ENCODE results near the gene FMNL3.

The FMNL3 gene

DNA sequence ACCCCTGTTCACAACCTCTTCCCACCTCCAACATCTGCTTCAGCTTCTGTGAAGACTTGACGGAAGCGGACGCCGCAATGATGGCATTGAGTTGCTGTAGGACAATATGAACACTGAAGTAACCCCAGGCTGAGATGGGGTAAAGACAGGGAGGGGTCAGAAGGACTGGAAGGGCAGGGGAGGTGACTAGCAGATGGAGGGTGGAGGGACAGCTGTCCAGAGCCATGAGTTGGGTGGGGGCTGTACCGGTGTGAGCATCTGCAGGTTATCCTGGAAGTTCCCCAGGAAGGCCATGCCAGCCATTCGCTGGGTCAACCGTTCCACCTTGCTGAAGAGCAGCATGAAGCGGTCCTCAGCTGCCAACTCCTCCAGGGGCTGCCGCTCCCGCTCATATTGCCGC lies 57.8 kb downstream of the FMNL3 start:
- in situ Hi-C loops (cut with HindIII; ENCODE audit: low pct_unique_long_range_greater_than_20kb, low sequenced_read_pairs) = no loop called here
- TF ChIP-seq JUND (IDR thresholded peaks at IDR 0.05; ENCODE audit: low read depth) = no peak
- DNase-seq (ENCODE audit: low read depth in 1 of 2, low spot score in 1 of 2) = no peak

DNA sequence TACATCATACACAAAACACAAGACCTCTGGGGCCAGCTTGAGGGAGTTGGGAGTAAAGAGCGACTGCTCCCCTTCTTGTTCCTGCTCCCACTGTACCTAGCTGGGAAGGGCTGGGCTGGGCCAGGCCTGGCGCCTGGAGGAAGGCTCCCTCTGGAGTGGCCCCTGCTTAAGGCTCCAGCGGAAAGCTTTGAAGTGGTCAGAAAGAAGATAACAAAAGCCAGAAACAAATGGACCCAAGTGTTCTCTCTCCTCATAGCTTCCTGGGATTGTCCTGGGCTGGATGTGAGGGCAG lies 58.5 kb downstream of the FMNL3 start:
- TF ChIP-seq JUND (IDR thresholded peaks at IDR 0.05; ENCODE audit: low read depth) = no peak
- no peak for DNase-seq (ENCODE audit: low read depth in 1 of 2, low spot score in 1 of 2)
- in situ Hi-C loops (cut with HindIII; ENCODE audit: low pct_unique_long_range_greater_than_20kb, low sequenced_read_pairs) = no loop called here

DNA sequence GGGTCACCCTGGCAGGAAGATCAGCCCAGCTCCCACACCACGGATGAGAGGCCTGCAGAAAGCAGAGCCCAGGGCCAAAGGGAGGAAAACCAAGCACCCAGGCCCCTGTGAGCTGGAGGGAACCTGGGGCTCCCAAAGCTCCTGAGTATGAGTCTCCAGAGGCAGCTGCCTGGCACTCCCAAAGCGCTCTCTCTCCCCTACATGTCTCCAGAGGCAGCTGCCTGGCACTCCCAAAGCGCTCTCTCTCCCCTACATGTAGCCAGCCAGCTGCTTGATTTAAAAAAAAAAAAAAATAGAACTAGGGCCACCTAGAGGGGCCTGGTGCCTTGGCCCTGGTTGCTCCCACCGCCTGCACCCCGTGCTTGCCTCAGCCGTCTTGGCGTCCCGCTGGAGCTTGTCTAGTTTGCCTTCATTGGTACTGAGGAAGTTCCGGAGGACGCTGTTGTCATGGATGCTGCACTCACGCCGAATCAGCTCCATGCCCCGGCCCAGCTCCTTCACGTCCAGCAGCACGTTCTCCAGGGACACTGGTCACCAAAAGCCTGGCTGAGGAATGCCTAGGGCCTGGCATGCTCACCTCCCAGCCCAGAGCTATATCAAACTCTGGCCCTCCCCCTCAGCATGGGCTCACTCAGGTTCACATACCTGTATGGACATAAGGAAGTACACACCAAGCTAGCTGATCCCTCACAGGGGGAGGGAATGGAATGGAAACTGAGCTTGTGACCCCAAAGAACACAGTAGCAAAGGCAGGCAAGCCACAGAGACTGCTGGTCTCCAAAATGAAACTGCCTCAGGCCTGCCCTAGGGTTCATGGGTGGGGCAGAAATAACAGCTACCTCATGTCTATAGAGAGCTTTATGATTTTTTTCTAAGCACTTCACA lies 59.1 kb downstream of the FMNL3 start:
- no peak for DNase-seq (ENCODE audit: low read depth in 1 of 2, low spot score in 1 of 2)
- TF ChIP-seq JUND (IDR thresholded peaks at IDR 0.05; ENCODE audit: low read depth) = no peak
- in situ Hi-C loops (cut with HindIII; ENCODE audit: low pct_unique_long_range_greater_than_20kb, low sequenced_read_pairs) = no loop called here

DNA sequence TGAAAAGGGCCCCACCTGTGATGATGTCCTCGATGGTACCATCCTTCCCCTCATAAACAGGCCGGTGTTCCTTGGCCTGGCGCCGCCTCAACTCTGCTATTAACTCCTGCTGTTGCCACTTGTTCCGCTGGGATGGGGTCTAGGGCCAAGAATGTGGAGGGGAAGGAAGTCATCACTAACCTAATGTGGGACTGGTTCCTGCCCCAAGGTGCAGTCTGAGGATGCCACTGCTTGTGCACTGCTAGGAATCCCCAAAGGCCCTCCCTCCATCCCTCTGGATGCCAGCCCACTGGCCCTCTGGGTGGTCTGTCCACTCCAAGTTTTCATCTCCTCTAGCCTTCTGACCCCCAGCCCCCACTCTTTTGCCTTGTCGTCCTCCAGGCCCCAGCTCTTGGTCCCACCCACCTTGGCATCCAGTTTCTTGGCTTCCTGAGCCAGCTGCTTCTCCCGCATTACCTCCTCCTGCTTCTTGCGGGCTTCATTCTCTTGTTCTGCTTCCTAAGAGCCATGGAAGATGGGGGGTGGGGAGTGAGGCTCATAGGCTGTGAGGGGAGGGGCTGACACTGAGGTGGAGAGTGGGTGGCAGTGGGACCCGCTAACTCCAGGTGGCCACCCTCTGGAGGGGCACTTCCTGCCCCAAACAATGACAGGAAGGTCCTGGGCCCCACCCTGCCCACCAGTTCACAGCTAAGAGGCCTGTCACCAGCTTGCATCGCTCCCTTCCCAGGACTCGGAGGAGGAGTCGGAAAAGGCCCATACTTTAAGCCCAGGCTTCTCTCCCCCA lies 60.1 kb downstream of the FMNL3 start:
- no peak for TF ChIP-seq JUND (IDR thresholded peaks at IDR 0.05; ENCODE audit: low read depth)
- no peak for DNase-seq (ENCODE audit: low read depth in 1 of 2, low spot score in 1 of 2)
- in situ Hi-C loops (cut with HindIII; ENCODE audit: low pct_unique_long_range_greater_than_20kb, low sequenced_read_pairs) = no loop called here

DNA sequence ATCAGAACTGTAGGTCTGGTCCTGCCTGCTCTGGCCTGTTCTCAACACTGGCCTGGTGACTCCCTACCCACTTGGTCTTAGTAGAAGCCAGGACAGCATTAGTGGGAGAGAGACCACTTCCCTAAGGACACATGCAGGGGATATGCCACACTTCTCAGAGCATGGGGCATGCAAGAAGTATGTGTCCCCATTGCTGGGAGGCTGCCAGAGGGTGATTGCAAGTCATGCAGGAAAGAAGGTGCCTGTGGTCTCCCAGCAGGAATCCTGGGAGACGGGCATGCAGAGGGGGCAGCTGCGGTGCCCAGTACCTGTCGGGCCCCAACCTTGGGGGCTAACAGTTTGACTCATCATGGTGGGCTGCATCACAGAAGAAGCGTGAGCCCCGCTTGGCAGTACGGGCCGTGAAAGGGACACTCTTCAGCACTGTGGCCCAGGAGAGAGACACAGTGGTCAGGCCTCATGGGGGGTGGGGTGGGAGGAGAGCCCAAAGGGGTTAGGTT lies 60.8 kb downstream of the FMNL3 start:
- DNase-seq (ENCODE audit: low read depth in 1 of 2, low spot score in 1 of 2) = no peak
- no peak for TF ChIP-seq JUND (IDR thresholded peaks at IDR 0.05; ENCODE audit: low read depth)
- in situ Hi-C loops (cut with HindIII; ENCODE audit: low pct_unique_long_range_greater_than_20kb, low sequenced_read_pairs) = no loop called here

DNA sequence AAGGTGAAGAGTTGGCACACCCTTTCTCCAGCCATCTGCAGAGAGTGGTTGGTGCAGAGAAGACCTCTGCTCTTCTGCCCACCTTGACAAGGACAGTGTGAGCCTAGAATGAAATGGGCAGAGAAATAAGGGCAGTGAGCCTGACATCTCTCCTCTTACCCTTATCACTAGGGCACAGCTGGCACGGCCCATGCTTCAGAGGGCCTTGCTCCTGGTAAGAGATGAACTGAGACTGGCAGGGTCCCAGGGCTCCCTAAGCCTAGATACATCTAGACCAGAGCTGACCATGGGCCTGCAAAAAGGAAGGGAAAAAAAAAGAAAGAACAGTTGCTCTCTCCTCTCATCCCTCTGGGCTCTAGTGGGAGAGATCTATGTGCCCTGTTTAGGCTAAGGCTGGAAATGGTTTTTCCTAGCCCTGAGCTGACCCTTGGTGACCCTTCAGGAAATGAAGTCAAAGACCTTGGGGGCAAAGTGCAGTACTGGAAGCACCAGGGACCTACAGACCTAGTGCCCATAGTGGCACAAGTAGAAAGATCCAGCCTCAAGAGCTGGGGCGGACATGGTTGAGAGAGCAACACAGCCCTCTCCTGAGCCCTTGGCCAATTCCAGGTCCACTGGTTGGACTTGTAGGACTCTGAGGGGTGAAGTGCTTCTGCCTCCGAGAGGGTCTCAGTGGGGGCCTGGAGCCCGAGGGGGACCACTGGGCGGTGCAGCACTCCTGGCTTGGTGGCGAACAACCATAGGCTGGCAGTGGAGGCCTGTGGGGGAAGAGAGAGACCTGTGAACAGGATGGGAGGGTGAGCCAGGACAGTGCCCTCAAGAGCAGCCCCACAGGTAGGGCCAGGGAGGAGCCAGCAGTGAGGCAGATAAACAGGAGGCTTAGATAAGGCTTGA lies 61.8 kb downstream of the FMNL3 start:
- no peak for DNase-seq (ENCODE audit: low read depth in 1 of 2, low spot score in 1 of 2)
- no peak for TF ChIP-seq JUND (IDR thresholded peaks at IDR 0.05; ENCODE audit: low read depth)
- in situ Hi-C loops (cut with HindIII; ENCODE audit: low pct_unique_long_range_greater_than_20kb, low sequenced_read_pairs) = no loop called here

DNA sequence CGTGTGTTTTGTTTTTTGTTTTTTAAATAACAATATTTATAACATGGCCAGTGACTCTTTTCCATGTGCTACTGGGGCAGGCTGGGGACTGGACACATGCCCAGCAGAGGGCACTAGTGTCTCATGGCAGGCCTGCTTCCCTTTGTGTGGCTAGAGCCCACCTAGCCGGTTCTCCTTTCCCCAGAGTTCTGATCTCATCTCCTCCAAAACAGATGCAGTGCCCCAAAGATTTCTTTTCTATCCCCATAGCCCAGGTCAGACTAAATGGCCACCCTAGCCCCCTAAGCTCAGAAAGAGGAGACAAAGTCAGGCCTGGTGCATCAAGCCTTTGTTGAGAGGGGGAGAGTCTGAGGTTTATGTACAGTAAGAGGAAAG lies 62.6 kb downstream of the FMNL3 start:
- in situ Hi-C loops (cut with HindIII; ENCODE audit: low pct_unique_long_range_greater_than_20kb, low sequenced_read_pairs) = no loop called here
- peak; percentile 82 to 88 for DNase-seq (ENCODE audit: low read depth in 1 of 2, low spot score in 1 of 2)
- no peak for TF ChIP-seq JUND (IDR thresholded peaks at IDR 0.05; ENCODE audit: low read depth)

DNA sequence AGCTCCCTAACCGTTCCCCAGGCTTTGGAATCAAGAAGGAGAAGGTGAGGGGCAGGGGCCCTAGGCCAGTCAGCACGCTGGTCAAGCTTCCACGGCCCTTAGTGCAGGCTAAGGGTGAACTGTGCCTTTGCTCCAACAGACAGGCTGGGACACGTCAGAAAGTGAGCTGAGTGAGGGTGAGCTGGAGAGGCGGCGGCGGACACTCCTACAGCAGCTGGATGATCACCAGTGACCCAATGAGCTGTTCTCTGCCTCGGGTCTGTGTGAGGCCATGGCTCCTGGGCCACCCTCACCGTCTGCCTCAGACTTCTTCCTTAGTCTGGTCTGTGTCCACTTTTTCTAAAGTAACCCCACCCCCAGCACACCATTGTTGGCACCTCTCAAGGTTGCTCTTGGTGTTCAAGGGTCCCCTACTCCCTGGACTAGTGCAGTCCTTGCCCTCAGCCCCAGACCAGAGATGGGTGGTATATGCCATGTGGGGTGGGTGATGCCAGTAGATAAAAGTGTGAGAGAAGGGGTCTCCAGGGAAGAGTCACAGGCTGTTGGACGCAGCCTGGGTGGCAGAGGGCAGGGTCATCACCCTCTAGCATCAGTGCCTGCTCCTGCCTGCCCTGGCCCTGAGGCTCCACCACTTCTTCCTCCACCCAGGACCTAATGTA lies 63.1 kb downstream of the FMNL3 start:
- TF ChIP-seq JUND (IDR thresholded peaks at IDR 0.05; ENCODE audit: low read depth) = no peak
- no peak for DNase-seq (ENCODE audit: low read depth in 1 of 2, low spot score in 1 of 2)
- in situ Hi-C loops (cut with HindIII; ENCODE audit: low pct_unique_long_range_greater_than_20kb, low sequenced_read_pairs) = no loop called here

DNA sequence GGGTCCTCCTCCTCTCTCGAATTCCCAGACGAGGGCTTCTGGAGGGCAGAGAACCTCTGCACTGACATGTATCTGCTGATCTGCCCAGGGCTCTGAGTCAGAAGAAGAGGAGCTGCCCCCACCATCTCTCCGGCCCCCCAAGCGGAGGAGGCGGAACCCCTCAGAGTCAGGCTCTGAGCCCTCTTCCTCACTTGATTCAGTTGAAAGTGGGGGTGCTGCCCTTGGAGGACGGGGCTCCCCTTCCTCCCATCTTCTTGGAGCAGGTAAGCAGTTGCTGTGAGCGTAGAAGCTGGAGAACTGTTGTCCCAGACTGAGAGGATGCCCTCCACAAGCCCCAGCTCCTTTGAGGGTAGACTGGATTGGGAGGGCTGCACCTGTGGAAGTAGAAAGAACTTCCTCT lies 64.1 kb downstream of the FMNL3 start:
- in situ Hi-C loops (cut with HindIII; ENCODE audit: low pct_unique_long_range_greater_than_20kb, low sequenced_read_pairs) = no loop called here
- TF ChIP-seq JUND (IDR thresholded peaks at IDR 0.05; ENCODE audit: low read depth) = no peak
- no peak for DNase-seq (ENCODE audit: low read depth in 1 of 2, low spot score in 1 of 2)

DNA sequence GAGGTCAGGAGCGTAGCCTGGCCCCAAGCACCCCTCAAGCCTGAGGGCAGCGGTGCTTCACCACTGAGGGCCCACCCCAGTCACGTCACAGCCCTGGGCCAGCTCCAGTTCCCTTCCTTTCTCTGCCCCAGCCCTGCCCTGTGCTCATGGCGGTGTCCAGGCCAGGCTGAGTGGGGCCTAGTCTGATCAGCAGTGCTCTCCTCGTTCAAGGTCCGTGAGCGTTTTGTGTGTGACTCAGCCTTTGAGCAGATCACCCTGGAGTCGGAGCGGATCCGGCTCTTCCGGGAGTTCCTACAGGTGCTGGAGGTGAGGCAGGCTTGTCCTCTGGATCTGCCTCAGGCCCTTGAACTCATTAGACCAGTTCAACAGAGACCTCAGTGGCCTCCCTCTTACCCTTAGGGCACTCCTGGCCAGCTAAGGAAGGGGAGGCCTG lies 64.8 kb downstream of the FMNL3 start:
- TF ChIP-seq JUND (IDR thresholded peaks at IDR 0.05; ENCODE audit: low read depth) = no peak
- peak in 1 of 2 experiments; percentile 32 for DNase-seq (ENCODE audit: low read depth in 1 of 2, low spot score in 1 of 2)
- in situ Hi-C loops (cut with HindIII; ENCODE audit: low pct_unique_long_range_greater_than_20kb, low sequenced_read_pairs) = no loop called here

DNA sequence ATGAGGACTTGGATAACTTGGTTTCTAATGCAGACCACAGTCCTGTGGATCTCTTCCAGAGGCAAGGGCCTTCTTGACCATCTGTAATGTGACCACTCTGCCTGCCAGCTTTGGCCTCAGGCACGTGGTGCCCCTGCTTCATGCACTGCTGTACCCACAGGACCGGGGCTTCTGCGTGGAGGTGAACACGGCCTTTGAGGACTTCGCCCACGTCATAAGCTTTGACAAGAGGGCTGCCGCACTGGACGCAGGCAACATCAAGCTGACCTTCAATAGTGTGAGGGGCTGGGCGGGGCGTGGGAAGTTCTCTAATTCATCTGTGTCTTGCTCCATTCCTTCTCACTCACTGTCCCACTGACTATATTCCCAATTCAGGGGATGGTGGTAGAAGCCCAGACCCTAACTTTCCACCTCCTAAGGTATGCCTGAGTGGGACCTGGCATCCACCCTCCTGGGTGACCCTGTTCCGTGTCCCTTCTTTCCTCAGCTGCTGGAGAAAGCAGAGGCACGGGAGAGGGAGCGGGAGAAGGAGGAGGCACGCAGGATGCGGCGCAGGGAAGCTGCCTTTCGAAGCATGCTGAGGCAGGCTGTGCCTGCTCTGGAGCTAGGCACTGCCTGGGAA lies 65.3 kb downstream of the FMNL3 start:
- no peak for DNase-seq (ENCODE audit: low read depth in 1 of 2, low spot score in 1 of 2)
- TF ChIP-seq JUND (IDR thresholded peaks at IDR 0.05; ENCODE audit: low read depth) = no peak
- in situ Hi-C loops (cut with HindIII; ENCODE audit: low pct_unique_long_range_greater_than_20kb, low sequenced_read_pairs) = no loop called here

Measured in T47D (cell line).